Ishikawa (cell line): ENCODE results near the gene PXN.

ENCODE experiments used
- CEBPB ChIP-seq: IDR thresholded peaks from 2 replicates; pipeline ENCODE4 v1.6.1; 2012
- REST ChIP-seq: IDR thresholded peaks from 2 replicates; pipeline ENCODE4 v1.6.1; 2012; ENCODE audit warnings: low read depth, mild to moderate bottlenecking
- TCF12 ChIP-seq: IDR thresholded peaks from 2 replicates; pipeline ENCODE4 v1.6.1; 2012; ENCODE audit warnings: low read depth
- YY1 ChIP-seq: IDR thresholded peaks from 2 replicates; pipeline ENCODE4 v1.6.1; 2012; ENCODE audit warnings: low read depth

- TF ChIP-seq TCF12: no peak
- 0 out of 2 replicates have a peak, but pooled peaks have one; percentile 23 for TF ChIP-seq CEBPB
- TF ChIP-seq REST: no peak
- no peak for TF ChIP-seq YY1
Measured at GRCh38 chr12:120229487-120230325, 35.8 kb downstream of the PXN start.
